NCI-H2081 (cell line): Measurements from ENCODE around the gene SYNGR1.
"Not testable (repeated sequence)": the region's sequence is repeated elsewhere in the genome, so short reads cannot be mapped to it uniquely, and the experiment has no call there.

Experiments
- DNase-seq, 2 experiments: peaks; one replicate each; lab custom pipeline; 2025; lab: John Stamatoyannopoulos, UW

Gene SYNGR1

DNA sequence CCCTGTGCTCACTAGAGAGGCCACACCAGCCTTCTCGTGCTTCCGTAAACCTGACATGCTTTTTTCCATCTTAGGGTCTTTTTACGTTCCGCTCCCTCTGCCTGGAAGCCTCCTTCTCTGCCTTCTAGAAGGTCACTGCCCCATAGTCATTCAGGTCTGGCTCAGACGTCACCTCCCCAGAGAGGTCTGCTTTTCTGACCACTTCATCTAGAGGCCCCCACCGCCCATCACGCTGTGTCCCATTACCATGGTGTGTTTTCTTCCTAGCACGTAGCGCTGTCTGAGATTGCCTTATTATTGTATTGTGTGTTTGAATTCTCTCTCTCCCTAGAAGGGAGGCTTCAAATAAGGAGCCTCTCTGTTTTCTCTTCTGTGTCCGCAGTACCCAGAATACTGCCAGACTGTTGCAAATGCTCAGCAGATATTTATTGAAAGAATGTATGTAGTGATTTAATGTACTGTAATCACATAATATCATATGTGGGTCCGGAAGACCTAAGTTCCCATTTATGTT lies 59.8 kb downstream of the SYNGR1 start:
- no peak for DNase-seq

DNA sequence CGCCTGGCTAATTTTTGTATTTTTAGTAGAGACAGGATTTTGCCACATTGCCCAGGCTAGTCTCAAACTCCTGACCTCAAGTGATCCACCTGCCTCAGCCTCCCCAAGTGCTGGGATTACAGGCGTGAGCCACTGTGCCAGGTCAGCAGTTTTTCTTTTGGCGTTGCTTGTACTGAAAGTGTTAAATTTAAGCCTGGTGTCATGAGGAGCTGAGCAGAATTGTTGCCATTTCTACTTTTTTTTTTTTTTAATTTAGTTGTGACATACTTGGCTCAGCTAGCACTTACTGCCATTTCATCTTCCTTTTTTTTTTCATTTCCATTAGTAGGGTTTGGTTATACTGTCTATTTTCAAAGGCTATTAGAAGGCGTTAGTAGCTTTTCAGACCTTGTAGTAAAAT lies 60.5 kb downstream of the SYNGR1 start:
- DNase-seq = no peak

DNA sequence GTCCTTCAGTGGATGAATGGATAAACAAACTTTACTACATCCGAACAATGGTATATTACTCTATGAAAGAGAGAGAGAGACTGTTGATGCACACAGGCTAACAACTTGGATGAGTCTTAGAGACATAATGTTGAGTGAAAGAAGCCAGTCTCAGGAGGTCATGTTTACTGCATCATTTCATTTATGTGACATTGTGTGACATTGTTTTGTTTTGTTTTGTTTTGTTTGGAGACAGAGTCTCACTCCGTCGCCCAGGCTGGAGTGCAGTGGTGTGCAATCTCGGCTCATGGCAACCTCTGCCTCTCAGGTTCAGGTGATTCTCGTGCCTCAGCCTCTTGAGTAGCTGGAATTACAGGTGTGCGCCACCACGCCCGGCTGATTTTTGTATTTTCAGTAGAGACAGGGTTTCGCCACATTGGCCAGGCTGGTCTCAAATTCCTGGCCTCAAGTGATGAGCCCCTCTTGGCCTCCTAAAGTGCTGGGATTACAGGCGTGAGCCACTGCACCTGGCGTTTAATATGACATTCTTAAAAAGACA lies 62.1 kb downstream of the SYNGR1 start:
- DNase-seq = not testable (repeated sequence)

DNA sequence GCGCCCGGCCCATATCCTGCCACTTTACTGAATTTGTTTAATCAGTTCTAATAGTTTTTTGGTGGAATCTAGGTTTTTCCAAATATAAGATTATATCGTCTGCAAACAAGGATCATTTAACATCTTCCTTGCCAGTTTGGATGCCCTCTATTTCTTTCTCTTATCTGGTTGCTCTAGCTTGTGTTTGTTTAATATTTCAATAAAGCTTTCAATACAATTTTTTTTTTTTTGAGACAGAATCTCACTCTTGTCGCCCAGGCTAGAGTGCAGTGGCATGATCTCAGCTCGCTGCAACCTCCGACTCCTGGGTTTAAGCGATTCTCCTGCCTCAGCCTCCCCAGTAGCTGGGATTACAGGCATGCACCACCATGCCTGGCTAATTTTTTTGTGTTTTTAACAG lies 63.4 kb downstream of the SYNGR1 start:
- not testable (repeated sequence) for DNase-seq

DNA sequence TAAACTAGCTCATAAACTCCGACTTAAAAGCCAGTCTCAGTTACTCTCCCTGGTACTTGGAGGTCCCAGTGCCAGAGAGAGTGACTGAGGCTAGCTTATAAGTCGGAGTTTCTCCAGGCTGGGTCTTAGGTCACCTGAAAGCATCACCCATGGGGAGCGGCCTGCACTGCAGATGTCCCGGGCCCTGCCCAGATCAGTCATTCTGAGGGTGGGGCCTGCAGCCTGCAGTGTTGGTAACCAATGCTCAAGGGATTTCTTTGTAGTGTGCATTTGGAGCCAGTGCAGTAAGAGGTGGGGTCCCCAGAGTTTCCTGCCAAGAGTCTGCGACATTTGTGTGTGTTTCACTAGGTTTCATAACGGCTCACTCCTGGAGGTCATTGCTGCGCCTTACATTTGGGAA lies 64.6 kb downstream of the SYNGR1 start:
- no peak for DNase-seq

DNA sequence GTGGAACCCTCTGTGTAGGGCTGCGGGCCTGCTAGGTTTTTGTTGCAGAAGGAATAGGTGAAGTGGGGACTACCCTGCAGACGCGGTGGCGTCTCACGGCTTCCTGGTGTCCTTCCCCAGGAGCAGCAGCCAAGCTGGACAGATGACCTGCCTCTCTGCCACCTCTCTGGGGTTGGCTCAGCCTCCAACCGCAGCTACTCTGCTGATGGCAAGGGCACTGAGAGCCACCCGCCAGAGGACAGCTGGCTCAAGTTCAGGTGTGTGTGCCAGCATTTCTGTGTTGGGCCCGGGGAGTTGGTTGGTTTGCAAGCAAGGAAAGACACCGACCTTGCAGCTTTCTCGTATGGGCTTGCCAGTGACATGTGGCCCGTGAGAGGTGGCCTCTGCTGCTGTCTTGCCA lies 65.1 kb downstream of the SYNGR1 start:
- no peak for DNase-seq

DNA sequence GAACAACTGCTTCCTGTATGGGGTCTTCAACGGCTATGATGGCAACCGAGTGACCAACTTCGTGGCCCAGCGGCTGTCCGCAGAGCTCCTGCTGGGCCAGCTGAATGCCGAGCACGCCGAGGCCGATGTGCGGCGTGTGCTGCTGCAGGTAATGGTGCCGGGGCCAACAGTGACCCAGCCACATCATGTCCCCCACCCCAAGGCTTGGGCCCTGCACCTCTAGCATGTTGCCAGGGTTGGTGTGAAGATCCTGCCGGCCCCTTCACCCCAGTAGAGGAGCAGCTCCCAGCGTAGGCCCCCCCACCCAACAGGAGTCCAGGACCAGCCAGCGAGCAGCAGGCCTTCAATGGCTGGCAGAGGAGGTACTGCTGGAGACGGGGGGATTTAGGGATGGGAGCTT lies 65.7 kb downstream of the SYNGR1 start:
- DNase-seq = no peak

DNA sequence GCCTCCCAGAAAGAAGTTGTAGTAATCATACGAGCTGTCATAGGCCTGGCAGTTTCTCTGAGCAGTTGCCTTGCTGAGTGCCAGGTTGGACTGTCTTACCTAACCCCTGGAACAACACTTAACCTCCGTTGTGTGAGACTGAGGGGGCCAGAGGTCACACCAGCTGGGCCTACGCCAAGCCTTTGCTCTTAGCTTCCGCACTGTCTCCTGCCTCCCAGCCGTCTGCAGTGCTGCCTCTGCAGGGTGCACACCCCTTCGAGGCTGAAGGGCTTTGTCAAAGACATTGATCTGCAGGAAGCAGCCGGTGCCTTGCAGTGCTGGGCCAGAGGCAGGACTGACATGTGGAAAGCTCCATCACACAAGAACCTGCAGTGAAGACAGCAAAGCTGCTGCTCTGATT lies 66.5 kb downstream of the SYNGR1 start:
- DNase-seq = no peak

DNA sequence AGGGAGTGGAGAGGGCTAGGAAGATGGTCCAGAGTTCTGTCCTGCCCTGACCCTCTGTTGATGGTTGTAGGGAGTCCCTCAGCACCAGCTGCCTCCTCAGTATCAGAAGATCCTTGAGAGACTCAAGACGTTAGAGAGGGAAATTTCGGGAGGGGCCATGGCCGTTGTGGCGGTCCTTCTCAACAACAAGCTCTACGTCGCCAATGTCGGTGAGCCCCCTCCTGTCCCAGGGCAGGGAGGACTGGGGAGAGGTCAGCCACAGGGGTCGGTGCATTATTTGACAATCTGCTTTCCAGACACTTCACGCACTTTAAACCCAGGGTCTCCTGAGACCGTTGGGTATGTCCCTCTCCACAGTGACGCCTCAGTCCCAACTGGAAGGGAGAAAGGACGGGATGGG lies 67.8 kb downstream of the SYNGR1 start:
- DNase-seq = no peak

DNA sequence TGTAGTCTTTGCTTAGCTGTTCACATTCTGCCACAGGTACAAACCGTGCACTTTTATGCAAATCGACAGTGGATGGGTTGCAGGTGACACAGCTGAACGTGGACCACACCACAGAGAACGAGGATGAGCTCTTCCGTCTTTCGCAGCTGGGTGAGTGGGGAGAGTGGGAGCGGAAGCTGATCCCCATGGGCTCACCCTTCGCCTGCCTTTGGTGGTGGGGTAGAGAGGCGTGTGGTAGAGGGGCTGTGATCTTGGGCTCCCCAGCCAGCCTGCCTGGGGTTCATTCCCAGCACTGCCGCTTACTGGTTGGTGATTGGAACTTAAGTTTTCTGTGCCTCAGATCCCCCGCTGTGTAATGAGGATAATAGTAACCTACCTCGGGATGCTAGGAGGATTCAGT lies 68.9 kb downstream of the SYNGR1 start:
- DNase-seq = no peak

DNA sequence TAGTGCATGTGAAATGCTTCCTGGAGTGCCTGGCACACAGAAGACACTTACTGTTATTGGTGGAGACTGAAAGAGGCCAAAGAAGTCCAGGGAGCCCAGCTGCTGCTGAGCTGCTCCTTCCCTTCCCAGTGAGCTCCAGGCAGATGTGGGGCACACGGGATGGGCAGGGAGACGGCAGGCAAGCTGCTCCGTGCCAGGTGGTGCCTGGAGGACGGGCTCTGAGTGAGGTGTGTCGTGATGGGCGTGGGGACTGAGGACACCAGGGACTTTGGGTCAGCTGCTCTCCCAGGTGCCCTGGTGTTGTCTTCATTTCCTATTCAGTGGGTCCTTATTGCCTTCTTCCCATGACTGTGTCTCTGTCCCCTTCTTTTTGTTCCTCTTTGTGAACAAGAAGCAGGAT lies 69.3 kb downstream of the SYNGR1 start:
- no peak for DNase-seq

DNA sequence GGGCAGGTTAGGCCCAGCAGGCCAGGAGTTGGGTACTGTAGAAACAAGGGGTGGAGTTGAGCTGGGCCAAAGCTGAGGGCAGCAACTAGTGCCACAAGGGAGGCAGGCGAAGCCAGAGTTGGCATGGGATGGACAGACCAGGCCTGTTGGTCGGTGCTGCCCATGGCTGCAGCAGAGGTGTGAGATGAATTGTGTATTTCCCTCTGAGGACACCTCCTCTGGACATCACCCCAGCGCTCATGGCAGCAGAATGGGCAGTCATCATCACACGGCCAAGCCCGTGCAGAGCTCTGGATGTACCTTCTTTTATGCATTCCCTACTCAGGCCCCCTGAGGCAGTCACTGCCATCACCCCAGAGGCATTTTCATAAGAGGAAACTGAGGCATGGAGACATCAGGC lies 70.1 kb downstream of the SYNGR1 start:
- DNase-seq = no peak

DNA sequence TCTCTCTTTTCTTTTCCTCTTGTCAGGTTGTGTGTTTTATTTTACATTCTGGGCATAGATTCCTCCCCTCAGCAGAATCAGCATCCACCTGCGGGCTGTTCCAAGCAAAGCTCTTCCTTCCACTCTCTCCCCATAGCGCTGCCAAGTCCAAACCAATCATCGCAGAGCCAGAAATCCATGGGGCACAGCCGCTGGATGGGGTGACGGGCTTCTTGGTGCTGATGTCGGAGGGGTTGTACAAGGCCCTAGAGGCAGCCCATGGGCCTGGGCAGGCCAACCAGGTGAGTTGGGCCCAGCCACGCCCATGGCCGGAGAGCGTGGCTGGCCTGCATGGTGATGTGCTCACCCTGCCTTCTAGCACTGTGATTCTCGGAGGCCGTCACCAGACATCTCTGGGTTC lies 71.9 kb downstream of the SYNGR1 start:
- DNase-seq = no peak

- no peak for DNase-seq
These were observed 72.3 kb downstream of the SYNGR1 start for GRCh38 chr22:39422101-39422500.

DNA sequence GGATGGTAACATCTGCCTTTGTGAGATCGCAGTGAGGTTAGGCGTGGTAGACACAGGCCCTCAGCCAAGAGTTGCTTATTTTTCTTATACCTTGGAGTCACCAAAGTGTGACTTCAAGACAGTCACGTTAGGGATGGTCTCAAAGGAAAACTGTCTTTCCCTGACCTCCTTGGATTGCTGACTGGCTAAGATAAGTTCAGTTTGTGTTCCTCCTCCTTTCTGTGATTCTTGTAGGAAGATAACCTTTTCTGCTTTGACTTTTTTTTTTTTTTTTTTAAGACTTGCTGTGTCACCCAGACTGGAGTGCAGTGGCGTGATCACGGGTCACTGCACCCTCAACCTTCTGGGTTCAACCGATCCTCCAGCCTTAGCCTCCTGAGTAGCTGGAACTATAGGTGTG lies 72.9 kb downstream of the SYNGR1 start:
- DNase-seq = no peak

GRCh38 chr22:39423976-39424375 lies 74.2 kb downstream of the SYNGR1 start:
- no peak for DNase-seq

GRCh38 chr22:39426380-39427043 lies 76.7 kb downstream of the SYNGR1 start:
- no peak for DNase-seq

GRCh38 chr22:39427751-39428596 lies 78.2 kb downstream of the SYNGR1 start:
- DNase-seq = no peak

- peak; percentile 54 to 67 for DNase-seq
These were observed 78.8 kb downstream of the SYNGR1 start for GRCh38 chr22:39428597-39429071.

GRCh38 chr22:39429186-39429585 lies 79.4 kb downstream of the SYNGR1 start:
- DNase-seq = no peak

GRCh38 chr22:39429916-39430575 lies 80.3 kb downstream of the SYNGR1 start:
- no peak for DNase-seq

DNA sequence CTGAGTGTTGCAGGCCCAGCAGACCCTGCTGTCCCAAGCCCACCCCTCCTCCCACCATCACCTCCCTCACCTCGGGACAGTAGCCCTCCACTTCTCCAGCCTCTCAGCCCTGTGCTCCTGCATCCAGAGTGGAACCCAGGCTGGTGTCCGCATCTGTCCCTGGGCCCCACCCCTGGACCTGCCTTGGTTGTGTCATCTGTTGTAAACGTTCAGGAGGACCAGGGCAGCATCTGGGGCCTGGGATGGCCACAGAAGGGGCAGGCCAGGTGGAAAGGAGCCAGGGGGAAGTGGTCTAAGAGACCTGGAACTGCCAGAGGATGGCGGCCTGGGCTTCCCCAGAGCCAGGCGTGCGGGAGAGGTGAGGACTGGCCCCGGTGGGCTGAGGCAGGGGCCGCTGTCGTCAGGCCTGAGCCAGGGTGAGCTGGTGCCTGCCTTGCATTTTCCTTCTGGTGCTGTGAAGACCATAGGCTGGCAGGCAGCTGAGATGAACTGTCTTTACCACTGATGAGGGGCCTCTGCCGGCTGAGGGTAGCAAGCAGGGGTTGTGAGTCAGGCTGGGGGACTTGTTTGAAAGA lies 80.9 kb downstream of the SYNGR1 start:
- no peak for DNase-seq
